Subcutaneous adipose tissue (tissue), 4 donors: ENCODE data around the gene CORO7. TPM values are rescaled to one million over a fixed set of nuclear protein-coding genes. Genes with fewer than 3 reads are reported as not detected.

Experiments
- CTCF ChIP-seq: fragments of 450-650 bp; IDR thresholded peaks from one replicate; pipeline ENCODE4 v1.5.1; 2016; ENCODE audit warnings: low read depth, mild to moderate bottlenecking, control low read depth, antibody characterized with exemption, moderate library complexity
- total RNA-seq, 4 donors: library from RNA; depleted of rRNA; stranded (reverse); fragments of >200 nt; gene quantifications; one replicate each; pipeline ENCODE4 v1.1.0, GENCODE V29; 2016

The CORO7 gene
- total RNA-seq, 4 donors from 2014 or later = 15.5 to 40.9 (median 24.7) TPM

- no peak for TF ChIP-seq CTCF
Measured at GRCh38 chr16:4389051-4389955, 27.1 kb downstream of the CORO7 start.

GRCh38 chr16:4388271-4389021 lies 27.9 kb downstream of the CORO7 start:
- TF ChIP-seq CTCF = no peak

GRCh38 chr16:4387781-4388180 lies 28.6 kb downstream of the CORO7 start:
- TF ChIP-seq CTCF = no peak

GRCh38 chr16:4386951-4387565 lies 29.3 kb downstream of the CORO7 start:
- no peak for TF ChIP-seq CTCF

GRCh38 chr16:4386451-4386805 lies 30.0 kb downstream of the CORO7 start:
- no peak for TF ChIP-seq CTCF

- TF ChIP-seq CTCF = no peak
Measured at GRCh38 chr16:4385789-4386450, 30.5 kb downstream of the CORO7 start.
